Endothelial cell of umbilical vein (primary cell): ENCODE results near the gene BCAR1. TPM values are rescaled to one million over a fixed set of nuclear protein-coding genes. Genes with fewer than 3 reads are reported as not detected.

ENCODE experiments used
- BruUV-seq: library from RNA; stranded (reverse); fragments of 400-500 nt; replicated peaks from 2 replicates; lab custom pipeline; 2021; lab: Mats Ljungman, UMichigan
- CTCF ChIA-PET: fragments of 300-600, 350-600 bp; sonication (Branson Sonifier 250); formaldehyde crosslinking; loops from one replicate; lab custom pipeline; 2021; ENCODE audit warnings: antibody characterized with exemption, inconsistent platforms; lab: Charles Lee
- POLR2A ChIA-PET: fragments of 300-600, 350-600 bp; sonication (Branson Sonifier 250); formaldehyde crosslinking; loops from one replicate; lab custom pipeline; 2021; ENCODE audit warnings: antibody characterized with exemption, inconsistent platforms; lab: Charles Lee
- DNase-seq: peaks from one replicate; pipeline ENCODE4 v3.0.0-alpha.2; 2011; ENCODE audit warnings: low read depth, low spot score
- FAIRE-seq: peaks from 2 replicates; lab custom pipeline; 2011; peaks lifted over from hg19 to GRCh38; lab: Jason Lieb, UNC
- H2AFZ ChIP-seq: 2 replicates; pipeline ENCODE4 v1.6.0; 2012; ENCODE audit warnings: low read depth, low read length, control low read depth, inconsistent platforms
- H3K27ac ChIP-seq: 2 replicates; pipeline ENCODE4 v1.5.1; 2011; ENCODE audit warnings: low read depth, mild to moderate bottlenecking, control low read depth, low read length, moderate library complexity; ENCODE audit not compliant: insufficient read depth
- H3K27me3 ChIP-seq, 2 experiments: 2 replicates each; pipeline versions ENCODE4 v1.6.0 to v1.6.1; 2011; ENCODE audit warnings: low read length in 2 of 2, mixed read lengths in 1 of 2; ENCODE audit not compliant: control insufficient read depth in 2 of 2, insufficient read depth in 2 of 2
- H3K36me3 ChIP-seq, 2 experiments: 2 replicates in 1 of 2; 3 replicates in 1 of 2; pipeline ENCODE4 v1.5.1; 2011; ENCODE audit warnings: low read length in 2 of 2, mild to moderate bottlenecking in 1 of 2, moderate library complexity in 1 of 2; ENCODE audit not compliant: control insufficient read depth in 2 of 2, insufficient read depth in 2 of 2; ENCODE audit errors: extremely low read depth in 1 of 2
- H3K4me1 ChIP-seq: 3 replicates; pipeline ENCODE4 v1.5.1; 2011; ENCODE audit warnings: mild to moderate bottlenecking, low read length; ENCODE audit not compliant: control insufficient read depth, insufficient read depth; ENCODE audit errors: extremely low read depth
- H3K4me2 ChIP-seq: 2 replicates; pipeline ENCODE4 v1.6.1; 2011; ENCODE audit warnings: low read length, control low read depth, mixed read lengths; ENCODE audit not compliant: insufficient read depth
- H3K4me3 ChIP-seq, 3 experiments: fragments of 200-600 bp in 1 of 3; sonication (generic), shearing (Covaris generic) in 1 of 3; replicated peaks in 1 of 3; 2 replicates each; pipeline ENCODE4 v1.5.1; 2011 to 2016; ENCODE audit warnings: control low read depth in 3 of 3, low read length in 3 of 3, mild to moderate bottlenecking in 2 of 3, inconsistent platforms in 1 of 3, low read depth in 1 of 3, moderate library complexity in 1 of 3; ENCODE audit not compliant: insufficient read depth in 1 of 3
- H3K79me2 ChIP-seq: 2 replicates; pipeline ENCODE4 v1.6.0; 2012; ENCODE audit warnings: low read length, inconsistent platforms; ENCODE audit not compliant: control insufficient read depth, insufficient read depth
- H3K9ac ChIP-seq: replicated peaks from 2 replicates; pipeline ENCODE3; 2011; ENCODE audit warnings: low read length, control low read depth; ENCODE audit not compliant: insufficient read depth; ENCODE audit errors: extremely low read depth
- H3K9me1 ChIP-seq: replicated peaks from 3 replicates; pipeline ENCODE4 v1.6.0; 2011; ENCODE audit warnings: mild to moderate bottlenecking, low read length; ENCODE audit not compliant: control insufficient read depth, insufficient read depth; ENCODE audit errors: extremely low read depth
- H3K9me3 ChIP-seq: replicated peaks from 2 replicates; pipeline ENCODE4 v1.5.1; 2012; ENCODE audit warnings: low read length, inconsistent platforms; ENCODE audit not compliant: control insufficient read depth, insufficient read depth
- H4K20me1 ChIP-seq: replicated peaks from 2 replicates; pipeline ENCODE3; 2011; ENCODE audit warnings: mild to moderate bottlenecking, low read length; ENCODE audit not compliant: control insufficient read depth, insufficient read depth; ENCODE audit errors: extremely low read depth
- EZH2 ChIP-seq: IDR thresholded peaks from 2 replicates; pipeline ENCODE4 v1.6.1; 2012; ENCODE audit warnings: borderline replicate concordance, low read depth, mild to moderate bottlenecking, moderate library complexity, low read length, inconsistent platforms; ENCODE audit not compliant: severe bottlenecking
- FOS ChIP-seq: IDR thresholded peaks from 2 replicates; pipeline ENCODE4 v1.6.1; 2011; ENCODE audit warnings: mild to moderate bottlenecking, low read length, moderate library complexity, borderline replicate concordance; ENCODE audit not compliant: insufficient read depth
- GATA2 ChIP-seq: IDR thresholded peaks from 2 replicates; pipeline ENCODE4 v1.7.0; 2011; ENCODE audit warnings: low read depth, mild to moderate bottlenecking, moderate library complexity, mixed read lengths, low read length; ENCODE audit not compliant: insufficient read length, insufficient read depth
- JUN ChIP-seq: IDR thresholded peaks from 2 replicates; pipeline ENCODE4 v1.6.1; 2011; ENCODE audit warnings: borderline replicate concordance, low read depth; ENCODE audit not compliant: insufficient read length, insufficient read depth
- MYC ChIP-seq: IDR thresholded peaks from one replicate; pipeline ENCODE4 v1.6.1; 2011; ENCODE audit warnings: mild to moderate bottlenecking, low read depth, low read length
- POLR2A ChIP-seq: IDR thresholded peaks from 2 replicates; pipeline ENCODE4 v1.6.1; 2012; ENCODE audit warnings: low read depth, mild to moderate bottlenecking, control low read depth, low read length
- POLR2AphosphoS5 ChIP-seq: IDR thresholded peaks from 2 replicates; pipeline ENCODE4 v1.6.1; 2012; ENCODE audit warnings: low read depth, mild to moderate bottlenecking, control low read depth, low read length, moderate library complexity; ENCODE audit not compliant: insufficient read depth
- dilution Hi-C: fragments of 300-500 bp; cut with MboI; formaldehyde crosslinking; loops from one replicate; pipeline ENCODE4 v1.15.0; 2019; ENCODE audit warnings: low sequenced_read_pairs; ENCODE audit not compliant: extremely low pct_ligation_motif_present
- intact Hi-C: fragments of 100-400 bp; cut with micrococcal nuclease; formaldehyde crosslinking; loops from one replicate; pipeline ENCODE4 v1.10.0; 2022
- polyA plus RNA-seq, 4 experiments: library from polyadenylated mRNA; depleted of rRNA in 3 of 4; stranded (reverse) in 3 of 4; unstranded in 1 of 4; fragments of >200 nt; gene quantifications; 2 replicates each; pipeline versions ENCODE4 v1.2.1 to v1.2.3, GENCODE V29; 2011 to 2012; ENCODE audit warnings: missing spikeins in 1 of 4
- total RNA-seq: library from RNA; stranded (reverse); gene quantifications from 2 replicates; pipeline ENCODE4 v1.2.3, GENCODE V29; 2021
- TF ChIP-seq, protein P1 (sequence below): IDR thresholded peaks from 2 replicates; pipeline ENCODE4 v1.6.1; 2011; ENCODE audit not compliant: insufficient read depth, insufficient read length
- TF ChIP-seq, protein P2 (sequence below), 2 donors: IDR thresholded peaks; 1 replicate in 1 of 2; 2 replicates in 1 of 2; pipeline ENCODE4 v1.5.1; 2011; ENCODE audit warnings: low read length in 2 of 2, mild to moderate bottlenecking in 2 of 2, moderate library complexity in 2 of 2, control low read depth in 1 of 2, inconsistent platforms in 1 of 2, low read depth in 1 of 2; ENCODE audit not compliant: insufficient read depth in 1 of 2; ENCODE audit errors: extremely low read depth in 1 of 2

Gene BCAR1
- total and polyA plus RNA-seq, 2 donors (not counting 3 experiments of a cell fraction or from before 2014, with no cell fraction given): 171 to 267 TPM

DNA sequence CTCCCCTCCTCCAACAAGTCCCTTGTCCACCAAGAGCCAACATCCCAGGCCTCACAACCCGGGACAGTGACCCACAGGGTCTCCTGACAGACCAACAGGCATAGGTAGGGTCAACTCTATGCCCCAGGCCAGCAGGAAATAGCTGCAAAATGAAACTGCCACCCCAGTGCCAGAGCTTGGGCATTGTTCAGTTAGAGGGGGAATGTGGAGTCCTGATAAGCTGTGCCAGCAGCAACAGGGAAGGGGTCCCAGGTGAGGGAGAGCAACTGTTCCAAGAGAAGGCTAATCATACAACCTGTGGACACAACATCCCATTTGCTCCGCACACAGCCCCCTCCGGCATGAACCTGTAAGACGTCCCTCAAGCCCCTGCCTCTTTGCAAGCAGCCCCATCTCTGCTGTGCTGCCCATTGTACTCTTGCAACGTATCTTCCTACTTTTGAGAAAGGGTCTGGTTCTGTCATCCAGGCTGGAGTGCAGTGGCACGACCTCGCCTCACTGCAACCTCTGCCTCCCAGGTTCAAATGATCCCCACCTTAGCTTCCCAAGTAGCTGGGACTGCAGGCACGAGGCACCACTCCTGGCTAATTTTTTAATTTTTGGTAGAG is 61.7 kb downstream of the BCAR1 start:
- no peaks in the 10 kb centered on the region for H3K9me1 ChIP-seq
- no peak overlapping the region for H3K27ac ChIP-seq
- intact Hi-C loops (no loop called here), dilution Hi-C loops (no loop called here)
- ChIA-PET CTCF (interaction anchor here (2.0 to 2.1 kb wide), 2 partner anchors 10 kb away, joined by 11 to 13 read pairs; no protein-coding TSS in a partner anchor), POLR2A (no interaction called here)
- no peaks in the 10 kb centered on the region for H4K20me1 ChIP-seq
- no peak overlapping the region for H3K9ac ChIP-seq
- no peak overlapping the region for H2AFZ ChIP-seq
- H3K27me3 ChIP-seq: peaks cover 2 to 6% of the 10 kb centered on the region in 2 experiments
- BruUV-seq: no TSS peak
- no peak for TF ChIP-seq MYC
- no peak for TF ChIP-seq POLR2AphosphoS5
- no peak for TF ChIP-seq FOS
- no peak for TF ChIP-seq GATA2
- TF ChIP-seq JUN: no peak
- TF ChIP-seq, protein P1, sequence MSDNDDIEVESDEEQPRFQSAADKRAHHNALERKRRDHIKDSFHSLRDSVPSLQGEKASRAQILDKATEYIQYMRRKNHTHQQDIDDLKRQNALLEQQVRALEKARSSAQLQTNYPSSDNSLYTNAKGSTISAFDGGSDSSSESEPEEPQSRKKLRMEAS: no peak
- no peak for TF ChIP-seq POLR2A
- TF ChIP-seq, protein P2, sequence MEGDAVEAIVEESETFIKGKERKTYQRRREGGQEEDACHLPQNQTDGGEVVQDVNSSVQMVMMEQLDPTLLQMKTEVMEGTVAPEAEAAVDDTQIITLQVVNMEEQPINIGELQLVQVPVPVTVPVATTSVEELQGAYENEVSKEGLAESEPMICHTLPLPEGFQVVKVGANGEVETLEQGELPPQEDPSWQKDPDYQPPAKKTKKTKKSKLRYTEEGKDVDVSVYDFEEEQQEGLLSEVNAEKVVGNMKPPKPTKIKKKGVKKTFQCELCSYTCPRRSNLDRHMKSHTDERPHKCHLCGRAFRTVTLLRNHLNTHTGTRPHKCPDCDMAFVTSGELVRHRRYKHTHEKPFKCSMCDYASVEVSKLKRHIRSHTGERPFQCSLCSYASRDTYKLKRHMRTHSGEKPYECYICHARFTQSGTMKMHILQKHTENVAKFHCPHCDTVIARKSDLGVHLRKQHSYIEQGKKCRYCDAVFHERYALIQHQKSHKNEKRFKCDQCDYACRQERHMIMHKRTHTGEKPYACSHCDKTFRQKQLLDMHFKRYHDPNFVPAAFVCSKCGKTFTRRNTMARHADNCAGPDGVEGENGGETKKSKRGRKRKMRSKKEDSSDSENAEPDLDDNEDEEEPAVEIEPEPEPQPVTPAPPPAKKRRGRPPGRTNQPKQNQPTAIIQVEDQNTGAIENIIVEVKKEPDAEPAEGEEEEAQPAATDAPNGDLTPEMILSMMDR (IDR thresholded peaks at IDR 0.05; ENCODE audit: extremely low read depth in 1 of 2, insufficient read depth in 1 of 2, low read depth in 1 of 2, low read length in 2 of 2): no peak
- TF ChIP-seq EZH2: no peak
- no peaks in the 10 kb centered on the region for H3K4me1 ChIP-seq
- no peaks in the 10 kb centered on the region for H3K9me3 ChIP-seq
- FAIRE-seq (no peak), DNase-seq (no peak)
- no peaks in the 10 kb centered on the region for H3K36me3 ChIP-seq
- H3K4me2 ChIP-seq: no peak overlapping the region
- no peak overlapping the region for H3K4me3 ChIP-seq
- no peaks in the 10 kb centered on the region for H3K79me2 ChIP-seq
